Posterior cingulate gyrus (tissue), 11 donors: ENCODE data around the gene NDEL1.

ENCODE experiments used
- DNase-seq, 10 donors: peaks; one replicate each; pipeline versions ENCODE4 v3.0.0 to v3.0.0-alpha.2; 2020 to 2021; ENCODE audit warnings: mixed read lengths in 3 of 10
- intact Hi-C: fragments of 100-400 bp; cut with DNase I; formaldehyde crosslinking; loops from one replicate; pipeline ENCODE4 v1.15.1; 2023

The NDEL1 gene

DNA sequence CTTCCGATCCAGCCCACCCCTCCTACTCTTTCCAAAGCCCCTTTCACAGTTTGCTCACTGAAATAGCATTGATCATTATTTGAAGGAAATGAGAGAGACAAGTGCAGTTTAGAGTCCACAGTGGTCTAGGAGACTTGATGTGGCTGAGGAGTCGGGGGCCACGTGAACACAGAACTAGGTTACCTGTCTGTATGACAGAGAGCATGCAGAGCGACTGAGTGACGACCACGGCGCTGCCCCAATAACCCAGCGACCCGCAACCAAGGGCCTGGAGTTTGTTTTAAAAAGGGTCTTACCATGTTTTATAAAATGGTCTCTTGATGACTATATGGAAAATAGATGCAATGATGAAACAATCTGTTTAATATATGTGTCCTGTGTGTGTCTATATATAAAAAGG, 39.5 kb downstream of the NDEL1 start:
- intact Hi-C loops = no loop called here

DNA sequence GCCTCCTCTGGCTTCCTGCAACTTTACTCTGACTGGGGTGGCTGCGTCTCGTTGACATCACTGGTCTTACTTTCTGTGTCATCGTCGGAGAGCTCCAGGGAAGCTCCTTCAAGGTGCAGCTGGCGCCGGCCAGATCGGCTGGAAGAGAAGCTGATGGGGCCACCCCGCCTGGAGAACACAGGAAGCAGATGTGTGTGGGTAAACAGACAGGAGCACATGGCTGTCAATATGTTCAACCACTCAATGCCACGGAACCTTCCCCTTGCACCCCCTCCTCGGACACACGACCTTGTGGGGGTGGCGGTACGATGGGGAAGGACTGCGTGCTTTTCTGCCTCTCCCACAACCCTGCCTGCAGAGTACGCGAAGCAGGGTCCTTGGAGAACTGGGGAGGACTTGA, 40.1 kb downstream of the NDEL1 start:
- no peak for DNase-seq
- intact Hi-C loops = no loop called here

More for the DNA sequence above, 39.5 kb downstream of the NDEL1 start:
- no peak for DNase-seq

DNA sequence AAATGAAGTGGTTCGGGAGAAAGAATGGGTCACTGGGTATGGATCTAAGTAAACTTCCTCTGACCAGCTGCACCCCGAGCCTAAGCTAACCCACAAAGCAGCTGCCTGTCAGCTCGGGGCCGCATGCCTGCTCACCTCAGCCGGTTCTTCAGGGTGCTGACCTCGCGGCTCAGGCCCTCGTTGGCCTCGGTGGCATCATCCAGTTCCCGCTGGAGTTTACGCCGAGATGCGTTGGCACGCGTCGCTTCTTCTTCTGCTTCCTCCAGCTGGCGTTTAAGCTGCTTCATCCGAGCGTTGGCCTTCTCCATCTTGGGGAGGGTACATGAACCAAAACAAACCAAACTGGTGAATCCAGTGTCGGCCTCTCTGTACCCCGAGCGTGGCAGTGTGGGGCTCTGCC, 41.1 kb downstream of the NDEL1 start:
- peak in 1 of 10 donors; percentile 84 for DNase-seq
- intact Hi-C loops = no loop called here

DNA sequence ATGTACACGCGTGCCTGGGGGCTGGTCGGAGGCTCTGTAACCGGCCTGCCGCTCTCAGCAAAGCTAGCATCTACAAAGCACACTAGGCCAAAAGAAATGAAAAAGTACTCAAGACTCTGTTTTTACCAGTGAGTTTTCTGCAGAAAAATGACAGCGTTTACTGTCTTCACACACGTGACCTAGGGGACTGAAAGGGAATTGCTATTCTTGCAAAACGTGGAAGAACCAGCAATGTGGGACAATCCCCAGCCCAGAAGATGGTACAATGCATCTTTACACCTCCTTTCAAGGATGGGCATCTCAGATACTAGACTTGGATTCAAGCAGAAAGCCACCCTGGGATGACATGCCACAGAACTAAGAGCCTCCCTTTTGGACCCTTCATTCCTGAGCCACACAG, 41.5 kb downstream of the NDEL1 start:
- intact Hi-C loops = no loop called here
- DNase-seq = no peak

DNA sequence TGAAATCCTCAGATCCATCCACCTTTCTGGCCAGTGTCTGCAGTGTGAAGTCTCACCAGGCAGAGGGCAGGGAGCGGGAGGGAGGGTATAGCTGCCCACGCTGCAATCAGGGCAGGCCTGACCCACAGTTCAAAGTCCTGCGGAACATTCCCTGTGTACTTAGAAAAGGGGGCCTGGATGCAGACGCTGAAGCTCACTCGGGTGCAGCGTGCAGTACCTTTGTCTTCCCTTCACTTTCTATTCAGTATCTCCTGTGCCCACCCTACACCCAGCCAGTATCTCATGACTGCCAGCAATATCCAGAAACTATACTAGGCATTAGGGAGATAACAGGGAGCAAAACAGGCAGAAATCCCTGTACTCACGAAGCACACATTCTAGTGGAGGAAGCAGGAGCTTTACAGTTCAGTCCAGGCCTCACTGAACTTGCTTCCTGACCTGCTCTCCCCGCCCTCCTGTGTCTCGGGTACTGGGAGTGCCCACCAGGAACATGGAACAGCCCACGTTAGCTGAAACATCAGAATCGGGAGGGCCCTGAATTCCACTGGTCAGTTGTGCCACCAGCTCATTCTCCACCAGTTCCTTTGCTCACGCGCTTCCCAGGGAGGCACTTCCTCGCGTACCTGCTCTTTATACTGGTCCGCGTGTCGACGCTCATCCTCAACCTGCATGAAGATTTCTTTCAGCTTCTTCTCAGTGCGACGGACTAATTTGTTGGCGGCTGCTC, 42.2 kb downstream of the NDEL1 start:
- intact Hi-C loops = loop anchor here (2.0 kb wide), 1 partner anchor 41 kb away; no protein-coding TSS in a partner anchor
- DNase-seq = no peak

DNA sequence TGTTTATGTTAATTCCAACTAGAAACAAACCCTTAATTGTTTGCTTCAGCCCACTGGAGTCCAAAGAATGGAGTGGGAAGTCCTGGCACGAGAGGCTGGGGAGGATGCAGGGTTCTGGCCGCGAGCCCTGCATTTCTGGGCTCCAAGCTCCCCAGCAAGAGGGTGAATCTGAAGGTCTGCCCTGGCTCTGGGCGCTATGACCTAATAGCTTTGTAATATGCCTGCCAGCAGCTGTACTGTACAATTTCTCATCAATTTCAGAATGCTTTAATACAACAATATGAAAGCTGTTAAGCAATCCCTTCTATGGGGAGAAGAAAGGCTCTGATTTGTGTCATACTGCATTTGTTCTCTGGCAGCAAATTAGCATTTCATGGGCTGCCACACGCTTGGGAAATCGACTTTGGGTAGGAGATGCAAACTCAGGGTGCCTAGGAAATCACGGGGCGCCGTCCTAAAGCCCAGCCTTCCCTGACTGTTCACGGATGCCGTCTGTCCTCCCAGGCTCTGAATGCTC, 43.8 kb downstream of the NDEL1 start:
- peak; percentile 66 to 97 (median 72) for DNase-seq
- intact Hi-C loops = loop anchor here (2.0 kb wide), 1 partner anchor 43 kb away; no protein-coding TSS in a partner anchor

DNA sequence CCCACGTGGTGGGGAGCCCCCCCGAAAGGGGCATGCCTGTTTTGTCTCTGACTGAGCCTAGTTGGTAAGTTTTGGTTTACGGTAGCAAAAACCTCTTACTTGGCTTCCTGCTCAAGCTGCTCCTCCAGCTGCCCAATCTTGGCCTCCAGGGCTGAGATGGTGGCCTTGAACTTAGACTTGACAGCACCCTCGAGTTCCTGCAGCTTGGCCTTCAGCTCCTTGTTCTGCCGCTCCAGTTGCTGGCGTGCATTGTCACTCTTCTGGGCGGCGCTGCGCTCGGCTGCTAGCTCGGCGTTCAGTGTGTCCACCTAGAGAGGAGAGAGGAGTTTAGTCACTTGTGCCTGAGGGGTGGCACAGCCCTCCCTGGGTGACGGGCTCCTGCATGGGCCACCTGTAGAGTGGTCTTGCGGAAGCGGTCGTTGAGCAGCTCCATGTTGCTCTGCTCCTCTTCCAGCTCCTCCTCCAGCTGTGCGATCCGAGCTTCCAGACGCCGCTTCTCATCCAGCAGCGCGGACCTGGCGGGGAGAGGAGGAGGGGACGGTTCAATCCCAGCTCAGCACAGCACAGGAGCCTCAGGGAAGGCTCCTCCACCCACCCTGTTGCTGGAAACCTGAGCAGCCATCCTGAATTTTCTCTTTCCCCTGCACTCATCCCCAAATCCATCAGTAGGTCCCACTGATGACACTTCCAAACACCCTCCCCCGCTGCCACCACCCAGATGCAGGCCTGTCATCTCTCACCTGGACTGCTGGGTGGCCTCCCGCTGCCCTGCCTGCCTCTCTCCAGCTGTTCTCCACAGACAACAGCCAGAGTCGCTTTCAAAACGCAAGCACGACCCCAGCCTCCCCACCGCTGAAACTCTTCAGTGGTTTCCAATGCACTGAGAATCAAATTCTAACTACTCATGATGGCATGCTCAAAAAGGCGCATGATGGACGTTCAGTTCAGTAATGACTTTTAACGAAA, 44.6 kb downstream of the NDEL1 start:
- intact Hi-C loops = loop anchor here (2.0 to 10.0 kb wide), 2 partner anchors 69 to 145 kb away; no protein-coding TSS in a partner anchor

DNA sequence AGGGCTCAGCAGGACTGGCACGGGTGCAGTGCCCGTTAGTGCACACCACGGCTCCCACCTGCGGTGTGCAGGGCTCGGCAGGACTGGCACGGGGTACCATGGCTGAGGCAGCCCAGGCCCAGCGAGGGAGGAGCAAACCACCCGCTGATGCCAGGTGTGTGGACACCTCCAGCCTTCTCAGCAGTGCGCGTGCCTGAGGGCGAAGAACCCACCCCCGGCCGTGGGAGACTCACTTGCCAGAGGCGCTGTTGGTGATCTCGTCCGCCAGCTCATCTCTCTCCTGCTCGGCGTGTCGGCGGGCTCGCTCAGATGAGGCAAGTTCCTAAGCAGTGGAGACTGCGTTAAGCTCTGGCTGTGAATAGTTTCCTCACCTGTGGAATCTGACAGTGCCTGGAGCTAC, 45.4 kb downstream of the NDEL1 start:
- peak in 7 of 10 donors; percentile 49 to 96 (median 75) for DNase-seq
- intact Hi-C loops = loop anchor here (2.0 to 10.0 kb wide), 2 partner anchors 70 to 144 kb away; no protein-coding TSS in a partner anchor

More for the DNA sequence above, 44.6 kb downstream of the NDEL1 start:
- DNase-seq = peak in 1 of 10 donors; percentile 87

DNA sequence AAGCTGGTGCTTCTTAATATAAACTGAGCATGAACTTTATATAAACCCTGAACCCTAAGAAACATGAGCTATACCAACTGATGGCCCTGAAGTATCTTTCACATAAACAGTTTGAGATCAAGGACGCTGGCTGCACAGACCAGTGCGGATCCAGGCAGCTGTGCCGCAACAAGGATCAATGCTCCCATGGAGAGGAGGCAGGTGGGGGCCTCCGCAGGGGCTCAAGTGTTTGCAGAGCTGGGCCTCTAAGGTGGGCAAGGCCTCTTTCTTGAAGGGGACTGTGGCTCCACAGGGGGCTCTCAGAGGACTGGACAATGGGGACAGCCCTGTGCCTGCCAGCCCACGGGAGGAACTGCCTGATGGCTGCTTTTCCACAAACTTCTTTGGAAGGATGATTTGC, 46.0 kb downstream of the NDEL1 start:
- DNase-seq = peak in 1 of 10 donors; percentile 85
- intact Hi-C loops = loop anchor here (2.0 to 10.0 kb wide), 2 partner anchors 71 to 143 kb away; no protein-coding TSS in a partner anchor

DNA sequence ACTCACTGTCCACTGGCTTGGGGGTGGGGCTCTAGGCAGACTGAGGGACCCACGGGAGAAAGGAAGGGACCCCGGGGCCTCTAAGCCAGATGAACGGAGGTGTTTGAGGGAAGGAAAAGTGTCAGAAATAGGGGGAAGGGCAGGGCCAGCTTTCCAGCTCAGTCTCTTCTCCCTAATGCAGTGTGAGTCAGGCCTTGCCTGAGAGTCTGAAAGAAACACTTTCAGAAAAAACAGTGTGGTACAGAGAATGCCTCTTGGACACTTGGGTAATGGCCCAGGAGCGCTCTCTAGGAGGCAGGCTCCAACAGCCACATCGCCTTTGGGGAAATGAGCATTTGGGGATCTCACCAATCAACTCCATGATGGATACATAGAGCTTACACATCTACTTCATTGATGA, 46.9 kb downstream of the NDEL1 start:
- intact Hi-C loops = loop anchor here (10.0 kb wide), 1 partner anchor 142 kb away; no protein-coding TSS in a partner anchor
- DNase-seq = no peak

DNA sequence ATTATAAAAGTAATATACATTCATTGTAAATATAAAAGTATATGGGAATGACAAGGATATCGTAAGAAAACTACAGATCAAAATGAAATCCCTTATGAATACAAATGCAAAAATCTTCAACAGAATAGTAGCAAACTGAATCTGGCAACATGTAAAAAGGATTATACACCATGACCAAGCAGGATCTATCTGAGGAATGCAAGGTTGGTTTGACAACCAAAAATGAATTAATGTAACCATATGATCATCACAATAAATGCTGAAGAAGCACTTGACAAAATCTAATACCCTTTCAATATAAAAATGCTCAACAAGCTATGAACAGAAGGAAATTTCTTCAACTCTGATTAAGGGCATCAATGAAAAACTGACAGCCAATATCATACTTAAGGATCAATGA, 48.8 kb downstream of the NDEL1 start:
- intact Hi-C loops = loop anchor here (10.0 kb wide), 1 partner anchor 140 kb away; no protein-coding TSS in a partner anchor
- DNase-seq = no peak

DNA sequence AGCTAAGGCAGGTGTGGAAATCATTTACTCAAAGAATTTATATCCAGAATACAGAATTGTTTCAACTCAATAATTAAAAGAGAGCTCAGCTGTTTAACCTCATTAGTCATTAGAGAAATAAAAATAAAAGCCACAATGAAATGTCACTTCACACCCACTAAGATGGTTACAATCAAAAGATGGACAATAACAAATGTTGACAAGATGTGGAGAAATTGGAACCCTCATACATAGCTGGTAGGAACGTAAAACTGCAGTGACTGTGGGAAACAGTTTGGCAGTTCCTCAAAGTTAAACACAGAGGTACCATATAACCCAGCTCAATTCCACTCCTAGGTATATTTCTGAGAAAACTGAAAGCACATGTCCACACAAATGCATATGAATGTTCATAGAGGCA, 49.8 kb downstream of the NDEL1 start:
- intact Hi-C loops = loop anchor here (10.0 kb wide), 1 partner anchor 139 kb away; no protein-coding TSS in a partner anchor
- DNase-seq = no peak

DNA sequence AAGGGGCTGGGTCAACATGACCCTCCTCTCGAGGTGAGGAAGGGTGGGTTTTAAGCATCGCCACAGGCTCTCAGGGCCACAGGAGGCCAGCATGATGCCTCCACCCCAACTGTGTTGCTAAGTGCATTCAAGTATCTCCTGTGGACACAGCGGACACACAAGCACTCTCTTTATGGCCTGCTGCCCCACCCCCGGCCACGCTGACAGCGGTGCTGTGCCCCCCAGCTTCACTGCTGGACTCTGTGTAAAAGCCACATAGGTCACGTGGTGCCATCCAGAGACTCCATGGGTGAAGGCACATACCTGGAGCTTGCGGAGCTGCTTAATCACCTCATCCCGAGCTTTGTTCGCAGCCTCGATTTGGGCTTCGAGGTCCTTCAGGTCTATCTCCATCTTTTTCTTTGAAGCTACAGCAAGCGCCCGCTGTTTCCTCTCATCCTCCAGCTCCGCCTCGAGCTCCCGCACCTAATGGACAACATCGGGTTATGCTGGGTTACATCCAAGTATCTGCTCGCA, 51.5 kb downstream of the NDEL1 start:
- intact Hi-C loops = loop anchor here (10.0 kb wide), 1 partner anchor 138 kb away; no protein-coding TSS in a partner anchor
- no peak for DNase-seq

DNA sequence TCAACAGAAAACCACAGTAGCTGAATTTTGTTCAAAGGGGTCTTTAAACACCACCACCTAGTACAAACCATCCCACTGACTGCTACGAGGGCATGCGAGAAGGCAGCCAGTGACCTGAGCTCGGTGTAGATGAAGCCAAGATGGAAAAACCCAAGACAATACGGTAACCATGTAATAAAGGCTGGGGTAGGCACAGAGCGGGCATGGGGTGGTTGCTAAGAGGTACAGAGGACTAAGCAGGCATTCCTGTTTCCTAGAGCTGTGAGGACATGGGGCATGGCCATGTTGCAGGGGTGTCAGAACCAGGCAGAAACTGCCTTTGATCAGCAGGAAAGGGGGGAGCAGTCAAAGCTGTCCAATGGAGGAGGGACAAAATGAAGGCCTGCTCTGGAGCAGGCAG, 52.1 kb downstream of the NDEL1 start:
- no peak for DNase-seq
- intact Hi-C loops = loop anchor here (10.0 kb wide), 1 partner anchor 137 kb away; no protein-coding TSS in a partner anchor

DNA sequence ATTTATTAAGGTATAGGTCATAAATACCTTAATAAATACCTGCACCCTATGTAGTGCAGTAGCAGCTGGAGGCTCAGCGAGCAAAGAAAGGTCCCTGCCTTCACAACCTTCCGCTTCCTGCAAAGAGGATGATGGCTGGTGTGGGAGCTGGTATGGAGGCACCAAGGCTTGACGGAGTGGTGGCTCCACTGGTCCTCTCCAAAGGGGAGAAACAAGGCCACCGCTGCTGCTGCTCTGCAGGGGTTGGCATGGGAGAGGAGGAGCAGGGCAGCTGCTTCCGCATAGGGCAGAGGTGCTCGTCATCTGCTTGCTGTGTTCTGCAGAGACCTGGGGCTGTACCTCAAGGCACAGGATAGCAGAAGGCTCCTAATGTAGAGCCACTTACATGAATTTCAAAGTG, 52.8 kb downstream of the NDEL1 start:
- DNase-seq = no peak
- intact Hi-C loops = loop anchor here (10.0 kb wide), 1 partner anchor 136 kb away; no protein-coding TSS in a partner anchor

DNA sequence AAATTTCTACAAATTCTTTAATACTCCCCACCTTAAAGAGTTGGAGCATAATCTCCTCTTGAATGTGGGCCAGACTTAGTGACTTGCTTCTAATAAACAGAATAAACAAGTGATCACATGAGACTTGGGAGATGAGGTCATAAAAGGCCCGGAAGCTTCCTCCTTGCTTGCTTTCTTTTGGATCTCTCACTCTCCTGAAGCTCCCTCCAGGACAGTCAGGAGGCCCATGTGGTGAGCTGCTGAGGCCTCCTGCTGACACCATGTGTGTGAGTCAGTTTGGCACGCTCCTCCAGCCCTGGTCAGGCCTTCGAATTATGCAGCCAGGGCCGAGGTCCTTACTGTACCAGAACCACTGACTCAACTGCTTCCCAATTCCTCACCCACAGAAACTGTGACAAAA, 53.2 kb downstream of the NDEL1 start:
- DNase-seq = no peak
- intact Hi-C loops = loop anchor here (10.0 kb wide), 1 partner anchor 136 kb away; no protein-coding TSS in a partner anchor

DNA sequence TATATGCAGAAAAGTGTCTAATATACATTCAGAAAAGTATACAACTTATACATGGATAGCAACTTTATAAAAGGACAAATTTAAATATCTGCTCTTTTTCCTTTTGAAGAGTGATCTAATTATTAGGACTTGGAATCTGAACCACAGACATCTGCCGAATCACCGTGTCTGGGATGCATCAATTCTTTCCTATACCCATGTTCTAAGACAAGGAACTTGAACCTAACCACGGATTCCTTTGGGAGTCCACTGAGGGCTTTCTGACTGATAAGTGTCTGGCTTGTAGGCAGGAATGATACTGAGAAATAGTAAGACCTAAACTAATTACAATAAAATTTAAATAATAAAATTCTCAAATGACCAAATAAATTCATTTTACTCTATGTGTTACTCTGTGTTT, 54.2 kb downstream of the NDEL1 start:
- intact Hi-C loops = loop anchor here (10.0 kb wide), 1 partner anchor 135 kb away; no protein-coding TSS in a partner anchor
- DNase-seq = no peak

DNA sequence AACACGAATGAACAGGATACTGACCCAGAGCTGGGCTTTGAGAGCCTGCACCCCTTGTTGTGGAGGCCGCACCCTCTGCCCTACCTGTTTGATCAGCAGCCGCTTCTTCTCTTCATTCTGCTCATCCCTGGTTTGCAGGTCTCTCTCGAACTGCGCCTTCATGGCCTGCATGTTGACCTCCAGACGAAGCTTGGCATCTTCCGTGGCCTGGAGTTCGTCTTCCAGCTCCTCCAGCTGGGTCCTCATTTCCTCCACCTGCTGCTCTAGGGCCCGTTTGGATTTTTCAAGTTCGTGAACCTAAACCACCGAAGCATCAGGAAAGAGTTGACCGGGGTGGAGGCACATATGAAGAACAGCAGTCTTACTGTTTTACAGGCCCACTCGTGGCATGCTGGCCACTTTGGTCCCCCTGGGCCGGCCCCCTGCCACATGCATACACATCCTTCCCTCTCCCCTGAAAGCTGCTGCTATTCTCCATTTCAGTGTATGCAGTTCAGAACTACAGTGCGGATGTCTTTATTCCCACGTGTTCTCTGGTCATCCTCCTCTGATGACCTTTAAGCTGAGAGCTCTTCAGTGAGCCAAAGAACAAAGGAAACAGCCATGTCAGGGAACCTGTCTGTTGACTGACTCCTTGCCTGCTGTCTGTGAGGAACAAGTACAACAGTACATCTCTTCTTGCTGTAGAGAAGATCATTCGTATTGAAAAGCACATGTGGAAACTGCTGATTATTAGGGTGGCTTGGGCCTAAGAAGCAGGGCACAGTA, 54.8 kb downstream of the NDEL1 start:
- intact Hi-C loops = no loop called here

DNA sequence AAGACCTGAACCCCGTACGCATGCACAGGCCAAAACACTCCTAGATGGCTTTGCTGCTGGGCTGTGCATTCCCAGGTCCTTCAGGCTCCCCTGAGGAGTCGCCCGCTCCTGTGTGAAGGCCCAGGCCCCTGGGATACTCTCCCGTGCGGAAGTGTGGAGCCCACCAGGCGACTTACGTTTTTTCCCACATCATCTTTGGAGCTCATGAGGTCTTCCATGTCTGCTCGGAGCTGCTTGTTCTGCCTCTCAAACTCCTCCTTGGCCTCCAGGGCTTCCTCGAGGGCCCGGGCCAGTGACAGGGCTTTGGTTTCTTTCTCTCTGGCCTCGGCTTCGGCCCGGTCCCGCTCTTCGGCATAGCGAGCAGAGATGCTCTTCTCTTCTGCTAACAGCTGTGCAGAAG, 56.4 kb downstream of the NDEL1 start:
- no peak for DNase-seq
- intact Hi-C loops = no loop called here

More for the DNA sequence above, 54.8 kb downstream of the NDEL1 start:
- DNase-seq = no peak
